ENCODE data around the gene UFSP2. TPM values are rescaled to one million over a fixed set of nuclear protein-coding genes. Genes with fewer than 3 reads are reported as not detected.
A peak's percentile ranks its signal among the peaks of the same experiment; 100 is the strongest.

The UFSP2 gene
- total and polyA plus RNA-seq, 4 donors: 13.6 to 48.8 (median 21.9) TPM

- DNase-seq: peak in 2 of 3 donors; percentile 77 to 83
- H3K36me3 ChIP-seq (ENCODE audit: control insufficient read depth in 4 of 4, insufficient read depth in 4 of 4, low read length in 4 of 4): no peaks in the 10 kb centered on the region
- no peak overlapping the region for H3K27ac ChIP-seq (ENCODE audit: low read depth in 1 of 2, low read length in 1 of 2)
- no peak overlapping the region for H3K9ac ChIP-seq (ENCODE audit: insufficient read depth in 1 of 2, low read length in 2 of 2)
- WGBS, 2 donors: 11 to 25% methylated on average over 1 of the region's 1 CpG
- H3K27me3 ChIP-seq (ENCODE audit: control insufficient read depth in 3 of 3, insufficient read depth in 3 of 3, low read length in 2 of 3): peaks cover 0 to 6% (median 0%) of the 10 kb centered on the region in 3 donors
- H3K9me3 ChIP-seq (ENCODE audit: control insufficient read depth in 4 of 4, insufficient read depth in 3 of 4, low read length in 3 of 4): no peaks in the 10 kb centered on the region
- H3K4me3 ChIP-seq: no peak overlapping the region
- H3K4me1 ChIP-seq (ENCODE audit: control insufficient read depth in 5 of 5, insufficient read depth in 5 of 5, low read length in 5 of 5): peaks cover 0 to 24% (median 0%) of the 10 kb centered on the region in 5 donors
- ATAC-seq (ENCODE audit: insufficient read depth, low FRiP score): no peak
- no peak for TF ChIP-seq CTCF (IDR thresholded peaks at IDR 0.05; ENCODE audit: control extremely low read depth, extremely low read depth)
Measured at GRCh38 chr4:185464887-185465286, 39.1 kb upstream of the UFSP2 start.

GRCh38 chr4:185464183-185464582 is 38.4 kb upstream of the UFSP2 start:
- peaks cover 0 to 24% (median 0%) of the 10 kb centered on the region in 5 donors for H3K4me1 ChIP-seq (ENCODE audit: control insufficient read depth in 5 of 5, insufficient read depth in 5 of 5, low read length in 5 of 5)
- TF ChIP-seq CTCF (IDR thresholded peaks at IDR 0.05; ENCODE audit: control extremely low read depth, extremely low read depth): no peak
- no peak overlapping the region for H3K9ac ChIP-seq (ENCODE audit: insufficient read depth in 1 of 2, low read length in 2 of 2)
- DNase-seq (peak in 2 of 3 donors; percentile 30 to 32), ATAC-seq (ENCODE audit: insufficient read depth, low FRiP score) (no peak)
- no peaks in the 10 kb centered on the region for H3K9me3 ChIP-seq (ENCODE audit: control insufficient read depth in 4 of 4, insufficient read depth in 3 of 4, low read length in 3 of 4)
- no peaks in the 10 kb centered on the region for H3K36me3 ChIP-seq (ENCODE audit: control insufficient read depth in 4 of 4, insufficient read depth in 4 of 4, low read length in 4 of 4)
- no peak overlapping the region for H3K27ac ChIP-seq (ENCODE audit: low read depth in 1 of 2, low read length in 1 of 2)
- no peak overlapping the region for H3K4me3 ChIP-seq
- 61 to 76% methylated on average over 6 of the region's 6 CpGs for WGBS, 2 donors
- peaks cover 0 to 6% (median 0%) of the 10 kb centered on the region in 3 donors for H3K27me3 ChIP-seq (ENCODE audit: control insufficient read depth in 3 of 3, insufficient read depth in 3 of 3, low read length in 2 of 3)

GRCh38 chr4:185463541-185463940 is 37.8 kb upstream of the UFSP2 start:
- no peak overlapping the region for H3K9ac ChIP-seq (ENCODE audit: insufficient read depth in 1 of 2, low read length in 2 of 2)
- H3K27me3 ChIP-seq (ENCODE audit: control insufficient read depth in 3 of 3, insufficient read depth in 3 of 3, low read length in 2 of 3): peaks cover 0 to 2% (median 0%) of the 10 kb centered on the region in 3 donors
- TF ChIP-seq CTCF (IDR thresholded peaks at IDR 0.05; ENCODE audit: control extremely low read depth, extremely low read depth): no peak
- H3K36me3 ChIP-seq (ENCODE audit: control insufficient read depth in 4 of 4, insufficient read depth in 4 of 4, low read length in 4 of 4): no peaks in the 10 kb centered on the region
- DNase-seq (peak in 1 of 3 donors; percentile 11), ATAC-seq (ENCODE audit: insufficient read depth, low FRiP score) (no peak)
- 90 to 96% methylated on average over 6 of the region's 6 CpGs for WGBS, 2 donors
- H3K4me1 ChIP-seq (ENCODE audit: control insufficient read depth in 5 of 5, insufficient read depth in 5 of 5, low read length in 5 of 5): peaks cover 0 to 24% (median 0%) of the 10 kb centered on the region in 5 donors
- no peak overlapping the region for H3K4me3 ChIP-seq
- no peak overlapping the region for H3K27ac ChIP-seq (ENCODE audit: low read depth in 1 of 2, low read length in 1 of 2)
- H3K9me3 ChIP-seq (ENCODE audit: control insufficient read depth in 4 of 4, insufficient read depth in 3 of 4, low read length in 3 of 4): no peaks in the 10 kb centered on the region

GRCh38 chr4:185461565-185461964 is 35.8 kb upstream of the UFSP2 start:
- no peak overlapping the region for H3K4me3 ChIP-seq
- no peak for DNase-seq
- H3K9ac ChIP-seq (ENCODE audit: insufficient read depth in 1 of 2, low read length in 2 of 2): no peak overlapping the region
- peaks cover 0 to 24% (median 0%) of the 10 kb centered on the region in 5 donors for H3K4me1 ChIP-seq (ENCODE audit: control insufficient read depth in 5 of 5, insufficient read depth in 5 of 5, low read length in 5 of 5)
- WGBS, 2 donors: 96 to 97% methylated on average over 8 of the region's 8 CpGs
- no peaks in the 10 kb centered on the region for H3K36me3 ChIP-seq (ENCODE audit: control insufficient read depth in 4 of 4, insufficient read depth in 4 of 4, low read length in 4 of 4)
- H3K27ac ChIP-seq (ENCODE audit: low read depth in 1 of 2, low read length in 1 of 2): no peak overlapping the region
- H3K27me3 ChIP-seq (ENCODE audit: control insufficient read depth in 3 of 3, insufficient read depth in 3 of 3, low read length in 2 of 3): no peaks in the 10 kb centered on the region
- no peaks in the 10 kb centered on the region for H3K9me3 ChIP-seq (ENCODE audit: control insufficient read depth in 4 of 4, insufficient read depth in 3 of 4, low read length in 3 of 4)
- ATAC-seq (ENCODE audit: insufficient read depth, low FRiP score): no peak
- TF ChIP-seq CTCF (IDR thresholded peaks at IDR 0.05; ENCODE audit: control extremely low read depth, extremely low read depth): no peak

Data from lung (tissue), 12 donors.